GM12874 (cell line): Measurements from ENCODE around the gene ACTN1.

Source experiments
- TF ChIP-seq, protein P1 (sequence below): IDR thresholded peaks from 2 replicates; pipeline ENCODE4 v1.5.1; 2011; ENCODE audit warnings: low read depth, mild to moderate bottlenecking, control low read depth, low read length, moderate library complexity; ENCODE audit not compliant: insufficient read depth

The ACTN1 gene

DNA sequence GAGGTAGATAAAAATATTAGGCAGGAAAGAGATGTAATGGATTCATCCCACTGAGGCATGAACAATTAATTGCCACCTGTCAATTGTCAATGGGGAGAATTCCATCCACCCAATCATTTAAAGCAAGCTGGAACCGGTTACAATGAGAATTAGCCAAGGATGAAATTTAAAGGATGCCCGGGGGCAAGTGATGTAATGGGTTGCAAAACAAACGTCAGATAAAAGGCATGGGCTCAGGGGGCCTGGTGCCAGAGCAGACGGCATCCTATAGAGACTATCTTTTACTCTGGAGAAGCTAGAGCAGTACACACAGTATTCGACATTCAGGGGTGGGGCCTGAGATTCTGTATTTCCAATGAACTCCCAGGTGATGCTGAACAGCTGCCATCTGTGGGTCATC is 105.7 kb downstream of the ACTN1 start:
- TF ChIP-seq, protein P1, sequence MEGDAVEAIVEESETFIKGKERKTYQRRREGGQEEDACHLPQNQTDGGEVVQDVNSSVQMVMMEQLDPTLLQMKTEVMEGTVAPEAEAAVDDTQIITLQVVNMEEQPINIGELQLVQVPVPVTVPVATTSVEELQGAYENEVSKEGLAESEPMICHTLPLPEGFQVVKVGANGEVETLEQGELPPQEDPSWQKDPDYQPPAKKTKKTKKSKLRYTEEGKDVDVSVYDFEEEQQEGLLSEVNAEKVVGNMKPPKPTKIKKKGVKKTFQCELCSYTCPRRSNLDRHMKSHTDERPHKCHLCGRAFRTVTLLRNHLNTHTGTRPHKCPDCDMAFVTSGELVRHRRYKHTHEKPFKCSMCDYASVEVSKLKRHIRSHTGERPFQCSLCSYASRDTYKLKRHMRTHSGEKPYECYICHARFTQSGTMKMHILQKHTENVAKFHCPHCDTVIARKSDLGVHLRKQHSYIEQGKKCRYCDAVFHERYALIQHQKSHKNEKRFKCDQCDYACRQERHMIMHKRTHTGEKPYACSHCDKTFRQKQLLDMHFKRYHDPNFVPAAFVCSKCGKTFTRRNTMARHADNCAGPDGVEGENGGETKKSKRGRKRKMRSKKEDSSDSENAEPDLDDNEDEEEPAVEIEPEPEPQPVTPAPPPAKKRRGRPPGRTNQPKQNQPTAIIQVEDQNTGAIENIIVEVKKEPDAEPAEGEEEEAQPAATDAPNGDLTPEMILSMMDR, result no peak

DNA sequence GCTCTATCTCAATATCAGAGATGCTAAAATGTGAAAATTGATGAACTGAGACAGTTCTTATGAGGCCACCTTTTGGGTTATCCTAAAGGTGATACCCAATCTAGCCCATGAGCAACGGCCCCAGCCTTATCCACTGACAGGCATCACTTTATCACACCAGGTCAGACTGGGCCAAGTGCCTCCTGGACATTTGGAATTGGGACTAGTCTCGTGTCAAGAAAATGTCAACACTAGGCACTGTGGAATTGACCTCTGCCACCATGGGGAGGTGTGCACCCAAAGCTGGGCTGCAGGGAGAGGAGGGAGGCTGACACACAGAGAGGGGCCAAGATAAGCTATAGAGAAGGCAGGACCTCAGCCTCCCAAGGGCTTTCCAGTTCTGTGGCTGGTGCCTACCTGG is 107.7 kb downstream of the ACTN1 start:
- TF ChIP-seq, protein P1, result no peak

GRCh38 chr14:68866991-68867533 is 112.0 kb downstream of the ACTN1 start:
- TF ChIP-seq, protein P1, result no peak

DNA sequence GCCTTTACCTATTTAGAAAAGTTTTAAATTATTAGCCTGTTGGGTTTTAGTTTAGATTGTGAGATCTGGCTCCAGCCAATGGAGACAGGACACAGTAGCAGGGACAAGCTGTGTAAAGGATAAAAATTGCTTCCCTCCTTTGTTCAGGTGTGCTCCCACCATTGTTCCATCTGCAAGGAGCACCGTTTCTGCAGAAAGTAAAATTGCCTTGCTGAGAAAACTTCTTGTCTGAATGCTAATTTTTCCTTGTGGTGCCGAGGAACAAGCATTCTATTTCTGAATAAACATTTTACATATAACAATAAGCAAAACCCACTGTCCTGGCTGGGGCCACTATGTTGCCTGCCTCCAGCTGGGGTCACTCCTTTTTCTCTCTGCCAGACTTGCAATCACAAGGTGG is 113.6 kb downstream of the ACTN1 start:
- TF ChIP-seq, protein P1, result no peak

DNA sequence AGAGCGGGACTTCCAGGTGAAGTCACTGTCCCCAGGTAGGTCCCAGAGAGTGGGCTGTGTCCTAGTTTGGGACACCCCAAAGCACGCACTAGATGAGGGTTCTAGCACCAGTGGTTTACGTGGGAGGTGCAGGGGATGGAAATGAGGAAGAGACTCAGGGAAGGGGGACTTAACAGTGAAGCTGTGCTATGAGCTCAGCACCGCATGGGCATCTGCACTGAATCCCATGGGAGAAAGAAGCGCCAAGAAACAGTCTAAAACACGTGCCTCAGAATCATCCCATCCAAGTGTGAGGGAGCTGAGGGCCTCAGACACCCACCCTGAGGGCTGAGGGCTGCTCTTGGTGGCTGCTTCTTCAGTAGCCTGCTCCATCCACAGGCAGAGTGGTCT is 114.7 kb downstream of the ACTN1 start:
- TF ChIP-seq, protein P1, result no peak

- TF ChIP-seq, protein P1, result no peak
These were observed 115.3 kb downstream of the ACTN1 start for GRCh38 chr14:68863610-68864360.

- TF ChIP-seq, protein P1, result peak; percentile 75
These were observed 116.0 kb downstream of the ACTN1 start for GRCh38 chr14:68862954-68863594.
